GM23338 (cell line): ENCODE results near the gene ZNF561. TPM values are rescaled to one million over a fixed set of nuclear protein-coding genes. Genes with fewer than 3 reads are reported as not detected.

ENCODE experiments used
- ATAC-seq: fragments of 200-7000 bp; cut with Tn5 transposase; 3 replicates; pipeline ENCODE4 v1.9.1; 2020
- DNase-seq: peaks from one replicate; pipeline ENCODE4 v3.0.0-alpha.2; 2015; ENCODE audit warnings: low spot score
- H2AFZ ChIP-seq: fragments of 200-600 bp; sonication (generic); 2 replicates; pipeline ENCODE4 v1.8.0; 2016; ENCODE audit warnings: antibody characterized with exemption, mild to moderate bottlenecking, moderate library complexity
- H3F3A ChIP-seq: fragments of 200-600 bp; sonication (generic); replicated peaks from 2 replicates; pipeline ENCODE4 v1.8.0; 2017; ENCODE audit warnings: antibody characterized with exemption, mixed run types, low read depth
- H3K27ac ChIP-seq: fragments of 200-600 bp; sonication (generic); 2 replicates; pipeline ENCODE4 v1.6.1; 2016; ENCODE audit warnings: low read depth
- H3K27me3 ChIP-seq: fragments of 200-600 bp; sonication (generic); 2 replicates; pipeline ENCODE4 v1.8.0; 2016; ENCODE audit warnings: mild to moderate bottlenecking, mixed run types, moderate library complexity; ENCODE audit not compliant: insufficient read depth
- H3K36me3 ChIP-seq: fragments of 200-600 bp; sonication (generic); 2 replicates; pipeline ENCODE4 v1.8.0; 2016; ENCODE audit warnings: mild to moderate bottlenecking; ENCODE audit not compliant: insufficient read depth
- H3K4me1 ChIP-seq: fragments of 200-600 bp; sonication (generic); 2 replicates; pipeline ENCODE4 v1.8.0; 2016; ENCODE audit warnings: mild to moderate bottlenecking, moderate library complexity; ENCODE audit not compliant: insufficient read depth
- H3K4me2 ChIP-seq: fragments of 200-600 bp; sonication (generic); 2 replicates; pipeline ENCODE4 v1.7.1; 2017; ENCODE audit warnings: mixed run types
- H3K4me3 ChIP-seq: fragments of 200-600 bp; sonication (generic); 2 replicates; pipeline ENCODE4 v1.6.1; 2016; ENCODE audit warnings: mixed run types
- H3K79me2 ChIP-seq: fragments of 200-600 bp; sonication (generic); replicated peaks from 2 replicates; pipeline ENCODE4 v1.8.0; 2017; ENCODE audit warnings: mild to moderate bottlenecking; ENCODE audit not compliant: insufficient read depth
- H3K9me2 ChIP-seq: fragments of 200-600 bp; sonication (generic); 2 replicates; pipeline ENCODE4 v1.8.0; 2017; ENCODE audit not compliant: insufficient read depth
- H4K20me1 ChIP-seq: fragments of 200-600 bp; sonication (generic); replicated peaks from 2 replicates; pipeline ENCODE4 v1.8.0; 2017; ENCODE audit warnings: mild to moderate bottlenecking; ENCODE audit not compliant: insufficient read depth
- H3K27ac Mint-ChIP-seq: 2 replicates; pipeline ENCODE4 v1.8.0; 2020; ENCODE audit warnings: inconsistent platforms, mild to moderate bottlenecking, moderate library complexity, mixed read lengths
- H3K27me3 Mint-ChIP-seq: 3 replicates; pipeline ENCODE4 v1.8.0; 2022; ENCODE audit warnings: low read depth, mild to moderate bottlenecking, moderate library complexity, mixed read lengths, inconsistent platforms; ENCODE audit not compliant: insufficient read depth, poor library complexity
- H3K36me3 Mint-ChIP-seq: 3 replicates; pipeline ENCODE4 v1.8.0; 2021; ENCODE audit warnings: low read depth, mild to moderate bottlenecking, inconsistent platforms, moderate library complexity, mixed read lengths
- H3K4me1 Mint-ChIP-seq: 3 replicates; pipeline ENCODE4 v1.8.0; 2020; ENCODE audit warnings: mild to moderate bottlenecking, inconsistent platforms, mixed read lengths
- H3K4me3 Mint-ChIP-seq: 3 replicates; pipeline ENCODE4 v1.8.0; 2021; ENCODE audit warnings: moderate library complexity, mild to moderate bottlenecking, inconsistent platforms, mixed read lengths
- H3K9me3 Mint-ChIP-seq: 3 replicates; pipeline ENCODE4 v1.8.0; 2020; ENCODE audit warnings: moderate library complexity, mild to moderate bottlenecking, inconsistent platforms, mixed read lengths
- CREB1 ChIP-seq: fragments of 250-450 bp; sonication (Bioruptor Pico); IDR thresholded peaks from 2 replicates; pipeline ENCODE4 v1.5.0; 2020; ENCODE audit warnings: low read depth, mild to moderate bottlenecking, moderate library complexity
- CTCF ChIP-seq, 2 experiments: fragments of 200-600 bp in 1 of 2; sonication (generic) in 1 of 2; conservative IDR thresholded peaks; 2 replicates each; pipeline versions ENCODE4 v1.5.1 to v1.6.1; 2016 to 2017; ENCODE audit warnings: antibody characterized with exemption in 2 of 2, low read depth in 2 of 2, mild to moderate bottlenecking in 2 of 2, moderate library complexity in 1 of 2
- EZH2 ChIP-seq: fragments of 200-600 bp; sonication (generic); IDR thresholded peaks from one replicate; pipeline ENCODE4 v1.8.0; 2017; ENCODE audit warnings: antibody characterized with exemption, mild to moderate bottlenecking, low read depth; ENCODE audit not compliant: unreplicated experiment
- EZH2phosphoT487 ChIP-seq: fragments of 200-600 bp; sonication (generic); IDR thresholded peaks from one replicate; pipeline ENCODE4 v1.8.1; 2018; ENCODE audit warnings: antibody characterized with exemption; ENCODE audit not compliant: unreplicated experiment
- JUNB ChIP-seq: IDR thresholded peaks from one replicate; pipeline ENCODE4 v1.6.1; 2016; ENCODE audit warnings: antibody characterized with exemption; ENCODE audit not compliant: unreplicated experiment
- NANOG ChIP-seq: IDR thresholded peaks from 2 replicates; pipeline ENCODE4 v1.6.1; 2016; ENCODE audit warnings: antibody characterized with exemption, borderline replicate concordance
- POLR2AphosphoS5 ChIP-seq: IDR thresholded peaks from 2 replicates; pipeline ENCODE4 v1.6.1; 2016; ENCODE audit warnings: antibody characterized with exemption, low read depth
- STAT1 ChIP-seq: IDR thresholded peaks from one replicate; pipeline ENCODE4 v1.6.1; 2016; ENCODE audit warnings: antibody characterized with exemption; ENCODE audit not compliant: unreplicated experiment
- ZNF114 ChIP-seq: fragments of 250-450 bp; sonication (Bioruptor Pico); IDR thresholded peaks from 2 replicates; pipeline ENCODE4 v1.5.0; 2020; ENCODE audit warnings: mild to moderate bottlenecking, moderate library complexity
- ZNF331 ChIP-seq: fragments of 250-450 bp; sonication (Bioruptor Pico); IDR thresholded peaks from 2 replicates; pipeline ENCODE4 v1.5.0; 2020; ENCODE audit warnings: low read depth, mild to moderate bottlenecking, moderate library complexity
- ZNF462 ChIP-seq: fragments of 250-450 bp; sonication (Bioruptor Pico); IDR thresholded peaks from 2 replicates; pipeline ENCODE4 v1.5.0; 2020; ENCODE audit warnings: mild to moderate bottlenecking, moderate library complexity
- polyA plus RNA-seq: library from polyadenylated mRNA; unstranded; fragments of >200 nt; fragmentation: Nextera tagmentation; extraction: Ambion mirVana; gene quantifications from 2 replicates; pipeline ENCODE4 v1.2.1, GENCODE V29; 2016
- total RNA-seq: library from RNA; depleted of rRNA; stranded (reverse); fragments of >200 nt; shearing (Covaris generic); gene quantifications from 2 replicates; pipeline ENCODE4 v1.2.3, GENCODE V29; 2014
- TF ChIP-seq, protein P1 (sequence below): IDR thresholded peaks from 2 replicates; pipeline ENCODE4 v1.6.1; 2016; ENCODE audit warnings: antibody characterized with exemption
- TF ChIP-seq, protein P2 (sequence below): IDR thresholded peaks from one replicate; pipeline ENCODE4 v1.6.1; 2018; ENCODE audit warnings: antibody characterized with exemption; ENCODE audit not compliant: unreplicated experiment

The ZNF561 gene
- total and polyA plus RNA-seq, 2 experiments from 2014 or later, result 22.7 to 71.1 TPM

GRCh38 chr19:9641810-9642209 lies 20.8 kb upstream of the ZNF561 start:
- peaks cover 29% of the 10 kb centered on the region for H3K4me1 Mint-ChIP-seq
- Histone ChIP-seq H3K9me2 (no peaks in the 10 kb centered on the region; the same call in 1 of the 2 replicates), H3K4me3 (no peak overlapping the region), H3K4me2 (no peak overlapping the region), H3F3A (no peaks in the 10 kb centered on the region), H3K36me3 (peaks cover 4% of the 10 kb centered on the region; the same call in 1 of the 2 replicates), H3K79me2 (peaks cover 8% of the 10 kb centered on the region), H4K20me1 (no peaks in the 10 kb centered on the region), H2AFZ (no peak overlapping the region), H3K4me1 (no peaks in the 10 kb centered on the region), H3K27me3 (no peaks in the 10 kb centered on the region), H3K27ac (no peak overlapping the region)
- no peak overlapping the region; the same call in 1 of the 2 replicates for H3K27ac Mint-ChIP-seq
- ATAC-seq (no peak), DNase-seq (peak; percentile 49)
- TF ChIP-seq POLR2AphosphoS5 (no peak), JUNB (no peak), EZH2phosphoT487 (no peak), EZH2 (no peak), ZNF331 (CRISPR knock-in tag) (no peak), ZNF114 (CRISPR knock-in tag) (no peak), STAT1 (no peak), ZNF462 (no peak), CREB1 (CRISPR knock-in tag) (no peak), CTCF (conservative IDR thresholded peaks at IDR 0.05; ENCODE audit: low read depth in 2 of 2) (no peak), NANOG (no peak)
- TF ChIP-seq, protein P1, sequence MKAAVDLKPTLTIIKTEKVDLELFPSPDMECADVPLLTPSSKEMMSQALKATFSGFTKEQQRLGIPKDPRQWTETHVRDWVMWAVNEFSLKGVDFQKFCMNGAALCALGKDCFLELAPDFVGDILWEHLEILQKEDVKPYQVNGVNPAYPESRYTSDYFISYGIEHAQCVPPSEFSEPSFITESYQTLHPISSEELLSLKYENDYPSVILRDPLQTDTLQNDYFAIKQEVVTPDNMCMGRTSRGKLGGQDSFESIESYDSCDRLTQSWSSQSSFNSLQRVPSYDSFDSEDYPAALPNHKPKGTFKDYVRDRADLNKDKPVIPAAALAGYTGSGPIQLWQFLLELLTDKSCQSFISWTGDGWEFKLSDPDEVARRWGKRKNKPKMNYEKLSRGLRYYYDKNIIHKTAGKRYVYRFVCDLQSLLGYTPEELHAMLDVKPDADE, result no peak
- TF ChIP-seq, protein P2, sequence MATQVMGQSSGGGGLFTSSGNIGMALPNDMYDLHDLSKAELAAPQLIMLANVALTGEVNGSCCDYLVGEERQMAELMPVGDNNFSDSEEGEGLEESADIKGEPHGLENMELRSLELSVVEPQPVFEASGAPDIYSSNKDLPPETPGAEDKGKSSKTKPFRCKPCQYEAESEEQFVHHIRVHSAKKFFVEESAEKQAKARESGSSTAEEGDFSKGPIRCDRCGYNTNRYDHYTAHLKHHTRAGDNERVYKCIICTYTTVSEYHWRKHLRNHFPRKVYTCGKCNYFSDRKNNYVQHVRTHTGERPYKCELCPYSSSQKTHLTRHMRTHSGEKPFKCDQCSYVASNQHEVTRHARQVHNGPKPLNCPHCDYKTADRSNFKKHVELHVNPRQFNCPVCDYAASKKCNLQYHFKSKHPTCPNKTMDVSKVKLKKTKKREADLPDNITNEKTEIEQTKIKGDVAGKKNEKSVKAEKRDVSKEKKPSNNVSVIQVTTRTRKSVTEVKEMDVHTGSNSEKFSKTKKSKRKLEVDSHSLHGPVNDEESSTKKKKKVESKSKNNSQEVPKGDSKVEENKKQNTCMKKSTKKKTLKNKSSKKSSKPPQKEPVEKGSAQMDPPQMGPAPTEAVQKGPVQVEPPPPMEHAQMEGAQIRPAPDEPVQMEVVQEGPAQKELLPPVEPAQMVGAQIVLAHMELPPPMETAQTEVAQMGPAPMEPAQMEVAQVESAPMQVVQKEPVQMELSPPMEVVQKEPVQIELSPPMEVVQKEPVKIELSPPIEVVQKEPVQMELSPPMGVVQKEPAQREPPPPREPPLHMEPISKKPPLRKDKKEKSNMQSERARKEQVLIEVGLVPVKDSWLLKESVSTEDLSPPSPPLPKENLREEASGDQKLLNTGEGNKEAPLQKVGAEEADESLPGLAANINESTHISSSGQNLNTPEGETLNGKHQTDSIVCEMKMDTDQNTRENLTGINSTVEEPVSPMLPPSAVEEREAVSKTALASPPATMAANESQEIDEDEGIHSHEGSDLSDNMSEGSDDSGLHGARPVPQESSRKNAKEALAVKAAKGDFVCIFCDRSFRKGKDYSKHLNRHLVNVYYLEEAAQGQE, result no peak
- peaks cover 6% of the 10 kb centered on the region for H3K27me3 Mint-ChIP-seq
- no peaks in the 10 kb centered on the region for H3K9me3 Mint-ChIP-seq
- H3K36me3 Mint-ChIP-seq, result peaks cover 34% of the 10 kb centered on the region
- no peak overlapping the region for H3K4me3 Mint-ChIP-seq
